Amygdala (tissue), 56 donors: ENCODE results near the gene PACSIN2.
"Not testable (repeated sequence)": the region's sequence is repeated elsewhere in the genome, so short reads cannot be mapped to it uniquely, and the experiment has no call there.

Experiments used
- DNase-seq, 56 donors: peaks; one replicate each; lab custom pipeline; 2025; lab: John Stamatoyannopoulos, UW

Gene PACSIN2

DNA sequence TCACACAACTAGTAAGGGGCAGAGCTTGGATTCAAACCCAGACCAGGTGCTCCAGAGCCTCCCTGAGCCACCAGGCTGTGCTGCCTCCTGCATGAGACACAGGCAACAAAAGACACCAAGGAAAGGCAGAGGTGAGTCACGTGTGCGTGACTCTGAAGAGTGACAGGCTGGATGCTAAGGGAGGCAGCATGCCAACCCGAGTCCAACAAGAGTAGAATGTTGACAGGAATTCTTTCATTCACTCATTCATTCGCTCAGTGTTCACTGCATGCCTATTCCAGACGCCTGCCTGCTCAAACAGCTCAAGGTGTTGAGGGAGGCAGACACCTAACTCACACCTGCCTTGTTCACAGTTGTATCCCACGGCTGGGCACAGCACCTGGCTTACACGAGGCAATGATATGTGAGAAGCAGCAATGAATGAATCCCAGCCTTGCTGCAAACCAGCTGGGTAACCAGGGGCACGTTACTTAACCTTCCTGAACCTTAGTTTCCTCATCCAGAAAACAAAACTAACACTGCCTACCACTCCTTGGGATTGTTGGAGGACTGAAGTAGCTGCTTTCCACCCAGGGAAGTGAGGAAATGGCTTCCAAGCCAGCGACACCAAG, 84.0 kb downstream of the PACSIN2 start:
- DNase-seq = no peak

DNA sequence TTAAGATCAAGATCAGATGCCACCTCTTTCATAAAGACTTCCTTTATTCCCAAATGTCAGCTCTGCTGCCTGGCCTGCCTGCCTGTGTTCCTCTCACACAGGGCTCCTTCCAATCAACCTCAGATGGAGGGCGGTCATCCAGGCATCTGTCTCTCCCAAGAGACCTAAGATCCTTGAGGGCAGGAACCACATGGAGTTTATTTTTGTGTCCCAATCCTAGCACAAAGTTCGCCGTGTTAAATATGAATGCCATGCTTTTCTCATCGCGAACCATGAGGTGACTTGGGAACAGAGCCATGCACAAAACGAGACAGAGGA, 85.2 kb downstream of the PACSIN2 start:
- no peak for DNase-seq

DNA sequence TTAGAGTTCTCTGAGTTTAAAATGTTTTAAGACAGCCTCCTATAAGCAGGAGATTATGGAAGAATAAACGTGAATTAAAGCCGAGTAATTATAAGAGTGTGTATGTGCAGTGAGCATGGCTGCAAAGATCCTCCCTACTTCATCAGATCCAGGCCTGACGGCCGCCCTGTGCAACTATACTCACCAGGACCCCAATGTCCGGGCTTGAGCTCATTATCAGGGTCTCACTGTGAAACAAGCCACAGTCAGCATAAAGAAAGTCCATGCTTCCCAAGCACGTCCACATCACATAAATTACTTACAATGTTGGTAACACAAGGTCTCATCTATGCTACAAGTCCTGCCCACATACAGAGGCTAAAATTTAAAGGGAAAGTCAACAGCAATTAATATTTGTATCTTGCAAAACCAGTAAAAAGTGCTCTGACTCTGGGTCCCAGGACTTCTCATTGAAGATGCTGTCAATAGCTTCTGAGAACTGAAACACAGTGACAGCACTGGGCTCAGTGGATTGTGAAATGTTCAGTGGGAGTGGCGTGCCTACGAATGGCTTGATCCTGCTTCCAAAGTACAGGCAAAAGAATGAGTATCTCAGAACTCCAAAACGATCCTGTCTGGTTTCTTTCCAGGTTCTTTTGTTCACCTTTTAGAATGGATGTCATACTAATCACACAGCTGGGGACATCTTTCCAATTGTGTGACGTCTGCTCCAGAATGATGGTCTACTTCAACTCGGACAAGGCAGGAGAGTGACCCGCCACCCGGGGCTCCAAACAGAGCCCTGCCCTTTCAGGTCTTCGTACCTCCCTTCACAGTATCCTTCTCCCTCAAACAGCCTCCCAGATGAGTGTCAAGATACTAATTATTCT, 85.7 kb downstream of the PACSIN2 start:
- DNase-seq = peak in 1 of 56 donors; percentile 31

DNA sequence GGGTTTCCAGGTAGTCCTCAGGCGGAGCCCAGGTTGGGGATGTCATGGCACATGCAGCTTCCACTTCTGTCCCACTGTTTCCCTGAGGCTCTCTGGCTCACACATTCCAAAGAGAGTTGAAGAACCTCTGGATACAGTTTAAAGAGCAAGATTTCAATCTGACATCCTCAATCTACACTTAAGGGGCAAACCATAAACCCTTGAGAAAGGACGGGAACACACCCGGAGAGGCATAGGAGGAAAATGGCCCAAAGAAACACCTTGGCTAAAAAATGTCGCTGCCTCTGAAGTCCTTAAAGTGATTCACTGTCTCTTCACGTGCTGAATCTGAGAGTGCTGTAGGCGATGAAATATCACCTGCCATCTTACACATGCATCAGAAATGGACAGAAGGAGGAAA, 87.0 kb downstream of the PACSIN2 start:
- no peak for DNase-seq

DNA sequence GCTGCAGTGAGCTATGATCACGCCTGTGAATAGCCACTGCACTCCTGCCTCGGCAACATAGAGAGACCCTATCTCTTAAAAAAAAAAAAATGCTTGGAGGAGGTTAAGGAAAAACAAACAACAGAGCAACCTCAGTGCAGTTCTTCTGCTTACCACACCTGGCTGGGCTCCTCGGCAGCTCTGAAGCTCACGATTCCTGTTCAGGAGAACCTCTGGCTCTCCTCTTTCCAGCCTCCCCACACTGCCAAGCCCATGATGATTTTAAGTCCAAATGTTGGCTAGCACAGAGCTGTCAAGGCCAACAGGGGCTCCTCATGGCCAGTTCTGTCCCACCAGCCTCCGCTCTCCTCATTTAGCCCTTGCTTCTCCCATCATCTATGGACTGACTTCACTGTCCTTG, 88.2 kb downstream of the PACSIN2 start:
- DNase-seq = no peak

DNA sequence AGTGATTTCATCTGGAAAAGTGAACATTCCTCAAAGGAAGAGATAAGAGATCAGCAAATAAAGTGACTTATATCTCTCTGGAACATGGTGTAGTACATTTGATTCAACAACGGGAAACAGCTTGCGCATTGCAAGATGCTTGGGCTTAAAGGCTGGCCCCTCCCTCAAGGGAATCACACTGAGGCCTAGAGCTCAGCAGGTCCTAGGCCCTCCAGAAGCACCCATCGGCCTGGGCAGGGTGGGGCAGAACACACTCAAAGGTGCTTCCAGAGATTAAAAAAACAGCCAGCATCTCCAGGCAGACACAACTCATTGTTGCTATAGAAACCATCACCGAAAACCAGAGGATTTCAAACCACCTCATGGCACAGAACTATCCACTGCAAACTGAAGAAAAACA, 88.8 kb downstream of the PACSIN2 start:
- DNase-seq = no peak

DNA sequence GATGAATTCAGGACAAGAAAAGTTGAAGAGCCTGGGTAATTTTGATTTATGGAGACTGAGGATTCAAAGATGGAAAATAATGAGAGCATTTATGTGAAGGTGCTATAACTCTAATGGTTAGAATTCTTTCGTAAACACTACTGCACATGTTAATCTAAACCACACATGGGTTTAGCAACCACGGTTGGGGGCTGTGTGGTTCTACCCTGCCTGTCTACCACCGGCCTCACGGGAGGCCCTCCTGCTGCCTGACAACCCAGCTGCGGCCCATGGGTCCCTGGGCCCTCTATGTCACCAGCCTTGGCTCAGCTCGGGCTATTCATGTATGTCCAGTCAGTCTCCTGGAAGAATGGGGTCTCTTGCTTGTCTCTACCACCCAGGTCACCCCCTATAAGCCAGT, 89.4 kb downstream of the PACSIN2 start:
- no peak for DNase-seq

- DNase-seq = not testable (repeated sequence)
Measured at GRCh38 chr22:42925031-42925430, 89.9 kb downstream of the PACSIN2 start.

GRCh38 chr22:42924436-42924835, 90.5 kb downstream of the PACSIN2 start:
- no peak for DNase-seq

DNA sequence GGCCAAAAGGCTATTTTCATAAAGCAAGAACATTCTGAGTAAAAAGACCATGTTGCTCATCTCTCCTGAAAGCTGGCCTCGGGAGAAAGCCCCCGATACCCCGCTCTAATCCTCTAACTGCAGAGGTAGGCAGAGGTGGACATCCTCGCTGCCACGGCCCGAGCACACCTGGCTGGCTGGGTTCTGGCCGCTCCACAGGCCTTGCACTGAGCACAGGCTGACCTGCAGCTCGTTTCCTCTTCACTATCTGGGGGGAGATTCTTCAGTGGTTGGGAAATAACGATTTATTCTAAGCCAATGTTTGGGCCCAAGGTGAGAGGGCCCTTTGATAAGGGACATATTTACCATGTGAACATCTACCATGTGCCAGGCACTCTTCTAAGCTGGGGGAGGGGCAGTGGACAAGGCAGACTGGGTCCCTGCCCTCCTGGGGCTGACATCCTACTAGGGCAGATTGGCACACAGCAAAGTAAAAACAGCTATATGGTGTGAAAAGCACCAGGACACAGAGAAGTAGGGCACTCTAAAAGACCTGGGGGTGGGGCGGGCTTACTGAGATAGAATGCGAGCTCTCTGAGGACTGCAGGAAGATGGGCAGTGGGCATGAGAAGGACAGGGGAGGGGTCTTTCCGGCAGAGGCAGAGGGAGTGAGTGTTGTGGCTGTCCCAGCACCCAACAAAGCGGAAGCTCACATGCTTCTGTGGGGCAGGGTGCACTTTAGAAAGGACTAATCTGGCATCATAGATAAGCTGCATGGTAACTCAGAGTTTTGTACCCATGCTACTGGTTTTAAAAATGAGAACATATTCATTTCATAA, 92.4 kb downstream of the PACSIN2 start:
- no peak for DNase-seq

DNA sequence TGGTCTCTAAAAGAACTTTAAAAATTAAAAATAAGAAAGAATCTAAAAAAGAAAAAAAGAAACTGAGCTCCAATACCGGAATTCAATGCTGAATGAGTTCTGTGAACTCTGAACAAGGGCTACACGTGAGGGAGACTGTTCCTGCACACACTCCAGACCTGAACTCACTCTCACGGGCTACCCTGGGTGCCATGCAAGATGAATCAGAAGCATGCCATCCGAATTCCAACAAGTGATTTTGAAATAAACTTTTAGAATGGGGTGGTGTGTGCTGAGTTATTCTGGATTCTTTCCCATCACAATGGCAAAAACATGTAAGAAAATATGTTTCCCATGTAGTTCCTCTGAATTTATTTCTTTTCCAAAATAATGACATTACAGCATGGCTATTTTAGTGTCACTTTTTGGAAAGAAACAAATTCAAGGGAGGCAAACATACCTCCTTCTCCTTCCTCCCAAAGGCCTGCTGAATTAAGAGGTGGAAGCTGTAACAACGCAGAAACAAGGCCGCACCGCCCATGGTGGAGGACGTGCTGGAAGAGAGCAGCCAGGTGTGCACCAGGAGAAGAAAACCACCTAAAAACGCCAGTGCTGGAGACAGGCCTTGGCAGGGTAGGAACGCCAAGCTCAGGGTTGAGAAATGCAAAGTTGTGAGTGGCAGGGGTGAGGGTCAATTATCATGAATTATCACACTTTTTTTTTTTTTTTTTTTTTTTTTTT, 94.7 kb downstream of the PACSIN2 start:
- no peak for DNase-seq

DNA sequence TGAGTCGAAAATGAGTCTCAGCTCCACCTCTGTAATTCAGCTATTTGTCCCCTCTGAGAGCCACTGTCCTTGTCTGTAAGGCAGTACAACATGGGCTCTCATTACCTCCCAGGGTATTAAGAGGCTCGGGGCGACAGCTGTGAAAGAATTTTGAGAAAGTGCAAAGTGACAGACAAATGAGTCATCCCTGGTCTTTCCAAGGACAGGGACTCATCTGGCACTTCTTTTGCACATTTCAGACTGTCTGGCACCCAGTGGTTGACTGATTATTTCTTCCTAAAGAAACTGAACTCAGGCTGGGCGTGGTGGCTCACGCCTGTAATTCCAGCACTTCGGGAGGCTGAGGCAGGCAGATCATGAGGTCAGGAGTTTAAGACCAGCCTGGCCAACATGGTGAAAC, 95.8 kb downstream of the PACSIN2 start:
- no peak for DNase-seq

DNA sequence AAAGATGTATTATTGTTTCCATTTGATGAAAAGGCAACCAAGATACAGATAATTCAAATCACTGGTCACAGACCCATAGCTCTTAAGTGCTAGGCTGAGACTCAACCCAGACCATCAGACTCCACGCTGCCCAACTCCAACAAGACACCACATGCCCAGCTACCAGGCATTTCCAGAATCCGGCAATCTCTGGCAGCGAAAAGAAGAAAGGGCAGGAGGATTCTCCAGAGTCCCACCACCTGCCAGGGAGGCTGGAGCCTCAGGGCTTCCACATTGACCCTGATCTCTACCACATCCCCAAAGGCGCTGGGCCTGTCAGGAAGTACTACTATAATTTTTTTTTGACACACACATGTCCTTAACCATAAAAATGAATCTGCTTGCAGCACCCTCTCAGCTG, 96.4 kb downstream of the PACSIN2 start:
- DNase-seq = no peak

DNA sequence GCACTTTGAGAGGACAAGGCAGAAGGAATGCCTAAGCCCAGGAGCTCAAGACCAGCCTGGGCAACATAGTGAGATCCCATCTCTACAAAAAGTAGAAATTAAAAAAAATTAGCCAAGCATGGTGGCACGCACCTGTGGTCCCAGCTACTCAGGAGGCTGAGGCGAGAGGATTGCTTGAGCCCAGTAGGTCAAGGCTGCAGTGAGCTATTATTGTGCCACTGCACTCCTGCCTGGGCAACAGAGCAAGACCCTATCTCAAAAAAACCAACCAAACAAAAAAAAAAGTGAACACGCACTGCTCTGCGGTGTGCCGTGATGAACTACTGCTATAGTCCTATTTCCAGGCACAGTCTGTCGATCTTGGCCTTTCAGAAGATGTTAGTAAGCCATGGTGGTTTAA, 97.6 kb downstream of the PACSIN2 start:
- DNase-seq = not testable (repeated sequence)

GRCh38 chr22:42915980-42916765, 98.8 kb downstream of the PACSIN2 start:
- no peak for DNase-seq

DNA sequence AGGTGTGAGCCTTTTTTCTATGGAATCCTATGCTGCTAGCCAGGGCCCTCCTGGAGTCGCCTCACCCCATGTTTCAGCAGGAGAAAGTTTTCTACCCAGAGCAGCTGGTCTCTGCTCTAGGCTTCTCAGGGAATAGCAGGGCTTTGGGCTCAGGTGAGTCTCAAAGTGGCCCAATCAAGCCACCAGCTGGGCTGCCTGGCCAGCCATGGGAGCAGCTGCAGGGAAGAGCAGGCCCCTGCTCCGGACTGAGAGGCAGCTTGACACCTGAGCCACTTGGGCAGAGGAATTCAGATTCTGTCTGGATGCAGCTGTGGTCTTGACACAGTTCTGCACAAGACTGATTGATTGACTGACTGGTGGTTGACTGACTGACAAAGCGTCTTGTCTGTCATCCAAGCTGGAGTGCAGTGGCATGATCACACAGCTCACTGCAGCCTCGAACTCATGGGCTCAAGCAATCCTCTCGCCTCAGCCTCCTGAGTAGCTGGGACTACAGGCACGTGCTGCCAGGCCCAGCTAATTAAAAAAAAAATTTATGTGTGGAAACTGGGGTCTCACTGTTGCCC, 100.4 kb downstream of the PACSIN2 start:
- DNase-seq = no peak

DNA sequence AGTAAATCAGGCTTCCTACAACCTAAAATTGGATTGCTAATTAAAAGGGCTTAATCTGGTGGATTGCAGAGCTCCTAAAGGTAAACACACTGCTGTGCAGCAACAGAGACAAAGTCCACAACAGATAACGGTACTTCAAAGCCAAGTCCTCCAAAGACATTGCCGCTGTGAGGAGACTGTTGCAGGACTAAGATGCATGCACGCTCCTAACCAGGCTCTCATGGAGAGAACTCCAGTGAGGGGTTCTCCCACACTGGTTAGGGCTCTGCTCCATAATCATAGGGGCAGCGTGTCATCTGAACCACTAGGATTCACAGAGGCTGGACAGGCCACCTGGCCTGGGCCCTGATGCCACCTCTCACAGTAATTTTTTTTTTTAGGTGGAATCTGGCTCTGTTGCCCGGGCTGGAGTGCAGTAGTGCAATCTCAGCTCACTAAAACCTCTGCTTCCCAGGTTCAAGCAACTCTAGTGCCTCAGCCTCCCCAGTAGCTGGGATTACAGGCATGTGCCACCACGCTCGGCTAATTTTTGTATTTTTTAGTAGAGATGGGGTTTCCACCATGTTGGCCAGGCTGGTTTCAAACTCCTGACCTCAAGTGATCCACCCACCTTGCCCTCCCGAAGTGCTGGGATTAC, 101.0 kb downstream of the PACSIN2 start:
- DNase-seq = no peak

DNA sequence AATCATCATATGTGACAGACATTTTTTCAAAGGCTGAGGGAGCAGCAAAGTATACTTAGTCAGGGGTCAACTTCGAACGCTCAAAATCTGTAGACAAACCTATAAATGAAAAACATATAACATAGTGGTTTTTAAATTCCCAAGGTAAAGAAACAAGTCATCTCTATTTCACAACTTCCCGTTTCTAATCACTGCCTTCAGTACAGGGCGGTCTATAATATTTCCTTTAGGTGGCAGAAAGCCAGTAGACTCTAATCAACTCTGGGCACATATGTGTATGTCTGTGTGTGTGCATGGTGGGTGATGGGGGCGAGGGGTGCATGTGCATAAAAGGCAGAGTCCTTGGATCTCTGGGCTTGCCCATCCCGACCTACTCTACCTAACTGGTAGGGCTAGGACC, 102.9 kb downstream of the PACSIN2 start:
- no peak for DNase-seq

DNA sequence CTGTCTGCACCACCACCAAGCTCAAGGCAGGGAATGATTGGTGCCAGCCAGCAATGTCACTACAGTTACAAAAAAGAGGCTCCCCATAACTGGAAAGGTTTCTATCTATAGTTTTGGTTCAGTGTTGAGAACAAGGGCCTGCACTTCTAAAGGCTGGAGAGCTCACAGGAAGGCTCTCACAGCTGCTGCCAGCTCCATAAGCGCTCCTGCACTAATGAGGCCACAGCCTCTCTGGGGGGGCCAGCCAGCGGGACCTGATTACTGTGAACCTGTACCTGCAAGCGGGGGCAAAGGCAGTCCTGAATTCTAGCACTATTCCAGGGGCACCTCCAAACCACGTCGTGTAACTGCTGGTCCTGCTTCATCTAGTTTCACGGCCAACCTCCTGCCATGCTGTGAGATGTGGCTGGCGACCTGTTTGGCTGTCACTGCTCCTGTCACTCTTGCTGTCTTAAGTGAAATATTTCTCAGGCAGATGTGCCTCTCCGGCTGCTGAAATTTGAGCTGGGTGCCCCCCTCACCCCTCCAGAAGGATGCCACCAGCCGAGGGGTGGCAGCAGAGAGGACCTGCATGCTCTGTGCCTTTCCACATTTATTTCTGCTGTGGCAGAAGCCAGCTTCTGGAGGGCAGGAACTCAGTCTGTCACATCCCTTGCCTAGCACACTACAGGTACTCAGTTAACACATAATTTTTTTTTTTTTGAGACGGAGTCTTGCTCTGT, 104.6 kb downstream of the PACSIN2 start:
- no peak for DNase-seq
